Neural progenitor cell (in vitro differentiated cells): ENCODE results near the gene TMCO4. TPM values are rescaled to one million over a fixed set of nuclear protein-coding genes. Genes with fewer than 3 reads are reported as not detected.

ENCODE experiments used
- DNase-seq: peaks from one replicate; pipeline ENCODE4 v3.0.0-alpha.2; 2016; ENCODE audit warnings: low spot score
- H2AFZ ChIP-seq: fragments of 200-600 bp; sonication (generic); replicated peaks from 2 replicates; pipeline ENCODE4 v1.6.1; 2016; ENCODE audit warnings: antibody characterized with exemption
- H3F3A ChIP-seq: fragments of 200-600 bp; sonication (generic); 2 replicates; pipeline ENCODE4 v1.6.1; 2016; ENCODE audit warnings: antibody characterized with exemption, low read depth
- H3K27ac ChIP-seq: fragments of 200-600 bp; sonication (generic); 2 replicates; pipeline ENCODE4 v1.5.1; 2016; ENCODE audit warnings: mild to moderate bottlenecking
- H3K27me3 ChIP-seq: fragments of 200-600 bp; sonication (generic); 2 replicates; pipeline ENCODE4 v1.6.1; 2016; ENCODE audit warnings: mild to moderate bottlenecking, moderate library complexity
- H3K36me3 ChIP-seq: fragments of 200-600 bp; sonication (generic); 2 replicates; pipeline ENCODE4 v1.5.1; 2016
- H3K4me1 ChIP-seq: fragments of 200-600 bp; sonication (generic); 2 replicates; pipeline ENCODE4 v1.6.1; 2016; ENCODE audit warnings: mixed run types
- H3K4me2 ChIP-seq: fragments of 200-600 bp; sonication (generic); 2 replicates; pipeline ENCODE4 v1.6.1; 2016
- H3K4me3 ChIP-seq: fragments of 200-600 bp; sonication (generic); 2 replicates; pipeline ENCODE4 v1.5.1; 2016
- H3K79me2 ChIP-seq: fragments of 200-600 bp; sonication (generic); 2 replicates; pipeline ENCODE4 v1.6.1; 2016; ENCODE audit warnings: low read depth
- H3K9ac ChIP-seq: fragments of 200-600 bp; sonication (generic); 2 replicates; pipeline ENCODE4 v1.6.1; 2016
- H3K9me3 ChIP-seq: fragments of 200-600 bp; sonication (generic); 2 replicates; pipeline ENCODE4 v1.5.1; 2016; ENCODE audit warnings: low read depth
- H4K20me1 ChIP-seq: fragments of 200-600 bp; sonication (generic); 2 replicates; pipeline ENCODE4 v1.6.1; 2016; ENCODE audit warnings: low read depth
- H3K27ac Mint-ChIP-seq: 3 replicates; pipeline ENCODE4 v1.8.0; 2021; ENCODE audit warnings: mixed read lengths
- H3K27me3 Mint-ChIP-seq: 2 replicates; pipeline ENCODE4 v1.8.0; 2022; ENCODE audit warnings: low read depth, mild to moderate bottlenecking, inconsistent platforms, moderate library complexity, mixed read lengths; ENCODE audit not compliant: insufficient read depth
- H3K36me3 Mint-ChIP-seq: 3 replicates; pipeline ENCODE4 v1.8.0; 2021; ENCODE audit warnings: mixed read lengths
- H3K4me1 Mint-ChIP-seq: 3 replicates; pipeline ENCODE4 v1.8.0; 2021; ENCODE audit warnings: mixed read lengths
- H3K4me3 Mint-ChIP-seq: 3 replicates; pipeline ENCODE4 v1.8.0; 2021; ENCODE audit warnings: mild to moderate bottlenecking, moderate library complexity, mixed read lengths
- H3K9me3 Mint-ChIP-seq: 3 replicates; pipeline ENCODE4 v1.8.0; 2020; ENCODE audit warnings: mixed read lengths
- CTCF ChIP-seq: fragments of 200-600 bp; sonication (generic); IDR thresholded peaks from 2 replicates; pipeline ENCODE4 v1.5.1; 2017; ENCODE audit warnings: antibody characterized with exemption, mild to moderate bottlenecking
- EZH2 ChIP-seq: fragments of 200-600 bp; sonication (generic); IDR thresholded peaks from 2 replicates; pipeline ENCODE4 v1.6.1; 2017; ENCODE audit warnings: antibody characterized with exemption, mild to moderate bottlenecking, moderate library complexity
- EZH2phosphoT487 ChIP-seq: fragments of 200-600 bp; sonication (generic); IDR thresholded peaks from 2 replicates; pipeline ENCODE4 v1.6.1; 2017; ENCODE audit warnings: antibody characterized with exemption
- total RNA-seq: library from RNA; depleted of rRNA; stranded (reverse); fragments of >200 nt; gene quantifications from 2 replicates; pipeline ENCODE4 v1.2.3, GENCODE V29; 2015; ENCODE audit warnings: low replicate concordance

TMCO4 gene
- total RNA-seq, 1 donor from 2014 or later: 0.30 TPM

GRCh38 chr1:19672237-19672636 lies 127.5 kb downstream of the TMCO4 start:
- no peak overlapping the region for H3K4me2 ChIP-seq
- Mint-ChIP-seq H3K27ac (no peak overlapping the region), H3K27me3 (peaks cover 40% of the 10 kb centered on the region), H3K4me1 (no peaks in the 10 kb centered on the region), H3K4me3 (no peak overlapping the region), H3K9me3 (no peaks in the 10 kb centered on the region), H3K36me3 (no peaks in the 10 kb centered on the region)
- no peaks in the 10 kb centered on the region for H3K4me1 ChIP-seq
- no peak overlapping the region for H3K9ac ChIP-seq
- no peak for DNase-seq
- peaks cover 12% of the 10 kb centered on the region for H4K20me1 ChIP-seq
- no peaks in the 10 kb centered on the region for H3K36me3 ChIP-seq
- H3F3A ChIP-seq: no peaks in the 10 kb centered on the region
- no peaks in the 10 kb centered on the region for H3K79me2 ChIP-seq
- no peak for TF ChIP-seq EZH2
- no peak overlapping the region for H3K27ac ChIP-seq
- peaks cover 42% of the 10 kb centered on the region for H3K27me3 ChIP-seq
- H3K9me3 ChIP-seq: no peaks in the 10 kb centered on the region
- H2AFZ ChIP-seq: no peak overlapping the region
- no peak overlapping the region for H3K4me3 ChIP-seq

- no peak for TF ChIP-seq EZH2phosphoT487
- TF ChIP-seq EZH2: no peak
- TF ChIP-seq CTCF: no peak
- Histone ChIP-seq H3K27me3 (peaks cover 51% of the 10 kb centered on the region), H3K9ac (no peak overlapping the region), H3K9me3 (no peaks in the 10 kb centered on the region), H3K4me2 (no peak overlapping the region), H3K79me2 (no peaks in the 10 kb centered on the region), H3F3A (peaks cover 6% of the 10 kb centered on the region), H3K27ac (no peak overlapping the region), H3K36me3 (no peaks in the 10 kb centered on the region), H3K4me3 (no peak overlapping the region), H2AFZ (no peak overlapping the region), H3K4me1 (no peaks in the 10 kb centered on the region), H4K20me1 (peaks cover 12% of the 10 kb centered on the region)
- H3K36me3 Mint-ChIP-seq: no peaks in the 10 kb centered on the region
- no peak for DNase-seq
- no peak overlapping the region for H3K4me3 Mint-ChIP-seq
- H3K27ac Mint-ChIP-seq: no peak overlapping the region
- peaks cover 50% of the 10 kb centered on the region for H3K27me3 Mint-ChIP-seq
- H3K4me1 Mint-ChIP-seq: peaks cover 2% of the 10 kb centered on the region
- H3K9me3 Mint-ChIP-seq: no peaks in the 10 kb centered on the region
Measured at GRCh38 chr1:19670787-19671186, 128.9 kb downstream of the TMCO4 start.

- H3K27ac Mint-ChIP-seq: no peak overlapping the region
- no peaks in the 10 kb centered on the region for H3K9me3 ChIP-seq
- no peak overlapping the region for H3K9ac ChIP-seq
- no peak overlapping the region for H3K4me3 Mint-ChIP-seq
- peaks cover 57% of the 10 kb centered on the region for H3K27me3 ChIP-seq
- H4K20me1 ChIP-seq: peaks cover 16% of the 10 kb centered on the region
- H2AFZ ChIP-seq: no peak overlapping the region
- no peak overlapping the region for H3K4me3 ChIP-seq
- H3K4me1 Mint-ChIP-seq: peaks cover 2% of the 10 kb centered on the region
- no peak overlapping the region for H3K27ac ChIP-seq
- no peak overlapping the region for H3K4me2 ChIP-seq
- peaks cover 55% of the 10 kb centered on the region for H3K27me3 Mint-ChIP-seq
- no peaks in the 10 kb centered on the region for H3K79me2 ChIP-seq
- peaks cover 13% of the 10 kb centered on the region for H3F3A ChIP-seq
- no peaks in the 10 kb centered on the region for H3K36me3 ChIP-seq
- H3K9me3 Mint-ChIP-seq: no peaks in the 10 kb centered on the region
- no peaks in the 10 kb centered on the region for H3K36me3 Mint-ChIP-seq
- DNase-seq: no peak
- H3K4me1 ChIP-seq: no peaks in the 10 kb centered on the region
- TF ChIP-seq EZH2 (no peak), CTCF (no peak), EZH2phosphoT487 (no peak)
Measured at GRCh38 chr1:19668888-19669287, 130.8 kb downstream of the TMCO4 start.

- no peaks in the 10 kb centered on the region for H3K9me3 ChIP-seq
- peak overlapping the region; percentile 30 for H2AFZ ChIP-seq
- H3K27me3 ChIP-seq: peaks cover 87% of the 10 kb centered on the region
- TF ChIP-seq CTCF (no peak), EZH2 (peak; percentile 98), EZH2phosphoT487 (peak; percentile 90)
- peak overlapping the region; percentile 84 for H3K4me2 ChIP-seq
- peaks cover 2% of the 10 kb centered on the region for H3K4me1 Mint-ChIP-seq
- no peaks in the 10 kb centered on the region for H3K79me2 ChIP-seq
- H3K27me3 Mint-ChIP-seq: peaks cover 66% of the 10 kb centered on the region
- H3K27ac Mint-ChIP-seq: no peak overlapping the region
- no peak overlapping the region for H3K27ac ChIP-seq
- no peaks in the 10 kb centered on the region for H3K9me3 Mint-ChIP-seq
- no peaks in the 10 kb centered on the region for H3K4me1 ChIP-seq
- peaks cover 17% of the 10 kb centered on the region for H4K20me1 ChIP-seq
- DNase-seq: peak; percentile 59
- peak overlapping the region; percentile 80 for H3K4me3 Mint-ChIP-seq
- H3K36me3 ChIP-seq: no peaks in the 10 kb centered on the region
- peak overlapping the region; percentile 52 for H3K4me3 ChIP-seq
- peaks cover 19% of the 10 kb centered on the region for H3F3A ChIP-seq
- H3K9ac ChIP-seq: no peak overlapping the region
- no peaks in the 10 kb centered on the region for H3K36me3 Mint-ChIP-seq
Measured at GRCh38 chr1:19665496-19666465, 133.9 kb downstream of the TMCO4 start.
